ENCODE measurements around the gene TMEM132C.
"Not testable (repeated sequence)": the region's sequence is repeated elsewhere in the genome, so short reads cannot be mapped to it uniquely, and the experiment has no call there.

The TMEM132C gene

GRCh38 chr12:128267131-128267622 lies at the start of gene TMEM132C:
Gene TMEM132C, plus strand, starts transcription at chr12:128267170. Its CDS starts 233 bp downstream, at chr12:128267403.
- no peak for DNase-seq

- DNase-seq: no peak
Measured at GRCh38 chr12:128224226-128224625, 42.7 kb upstream of the TMEM132C start.

- no peak for DNase-seq
Measured at GRCh38 chr12:128228581-128228980, 38.4 kb upstream of the TMEM132C start.

GRCh38 chr12:128235635-128236417 lies 31.1 kb upstream of the TMEM132C start:
- no peak for DNase-seq

- no peak for DNase-seq
Measured at GRCh38 chr12:128236525-128236924, 30.4 kb upstream of the TMEM132C start.

- DNase-seq: no peak
Measured at GRCh38 chr12:128240745-128241144, 26.2 kb upstream of the TMEM132C start.

- DNase-seq: no peak
Measured at GRCh38 chr12:128245121-128245520, 21.8 kb upstream of the TMEM132C start.

- DNase-seq: no peak
Measured at GRCh38 chr12:128245905-128246304, 21.1 kb upstream of the TMEM132C start.

GRCh38 chr12:128250096-128250495 lies 16.9 kb upstream of the TMEM132C start:
- no peak for DNase-seq

- not testable (repeated sequence) for DNase-seq
Measured at GRCh38 chr12:128253829-128254228, 13.1 kb upstream of the TMEM132C start.

- DNase-seq: peak; percentile 16
Measured at GRCh38 chr12:128258866-128259555, 8.0 kb upstream of the TMEM132C start.

- DNase-seq: peak; percentile 15
Measured at GRCh38 chr12:128259556-128260070, 7.4 kb upstream of the TMEM132C start.

- no peak for DNase-seq
Measured at GRCh38 chr12:128261757-128262156, 5.2 kb upstream of the TMEM132C start.

- DNase-seq: no peak
Measured at GRCh38 chr12:128265566-128265965, 1.4 kb upstream of the TMEM132C start.

GRCh38 chr12:128266086-128266485 lies 884 bp upstream of the TMEM132C start:
- no peak for DNase-seq

- no peak for DNase-seq
Measured at GRCh38 chr12:128266541-128267130, 334 bp upstream of the TMEM132C start.

- DNase-seq: no peak
Measured at GRCh38 chr12:128267651-128268378, 845 bp downstream of the TMEM132C start.

- no peak for DNase-seq
Measured at GRCh38 chr12:128268379-128268995, 1.5 kb downstream of the TMEM132C start.

GRCh38 chr12:128269181-128269591 lies 2.2 kb downstream of the TMEM132C start:
- no peak for DNase-seq

- no peak for DNase-seq
Measured at GRCh38 chr12:128276471-128276870, 9.5 kb downstream of the TMEM132C start.

GRCh38 chr12:128286970-128287369 lies 20.0 kb downstream of the TMEM132C start:
- DNase-seq: no peak

GRCh38 chr12:128288357-128288756 lies 21.4 kb downstream of the TMEM132C start:
- DNase-seq: no peak

Data from NCI-H2029 (cell line).